Esophagus squamous epithelium (tissue), 4 donors: ENCODE results near the gene HSD17B3.

Experiments used
- CTCF ChIP-seq, 6 experiments: fragments of 450-650 bp in 4 of 6; fragments of 200-600 bp in 2 of 6; sonication (generic) in 2 of 6; IDR thresholded peaks; one replicate each; pipeline ENCODE4 v1.5.1; 2016 to 2019; ENCODE audit warnings: antibody characterized with exemption in 6 of 6, mild to moderate bottlenecking in 4 of 6, moderate library complexity in 4 of 6
- POLR2A ChIP-seq, 4 donors: fragments of 450-650 bp; IDR thresholded peaks; one replicate each; pipeline ENCODE4 v1.6.1; 2017; ENCODE audit warnings: antibody characterized with exemption in 4 of 4, mild to moderate bottlenecking in 4 of 4, moderate library complexity in 3 of 4

- no peak for TF ChIP-seq CTCF (IDR thresholded peaks at IDR 0.05)
- no peak for TF ChIP-seq POLR2A (IDR thresholded peaks at IDR 0.05)
Observed at GRCh38 chr9:96186591-96187011, 115.4 kb downstream of the HSD17B3 start.
